Osteocyte (in vitro differentiated cells): Measurements from ENCODE around the gene CYTH2. TPM values are rescaled to one million over a fixed set of nuclear protein-coding genes. Genes with fewer than 3 reads are reported as not detected.
A peak's percentile ranks its signal among the peaks of the same experiment; 100 is the strongest.

Experiments used
- DNase-seq: peaks from one replicate; pipeline ENCODE4 v3.0.0; 2021; ENCODE audit warnings: mixed read lengths; ENCODE audit not compliant: unreplicated experiment; ENCODE audit errors: extremely low spot score
- H3K27ac Mint-ChIP-seq: one replicate; pipeline ENCODE4 v1.8.0; 2021; ENCODE audit warnings: mild to moderate bottlenecking, mixed read lengths; ENCODE audit not compliant: unreplicated experiment
- H3K27me3 Mint-ChIP-seq: one replicate; pipeline ENCODE4 v1.8.0; 2021; ENCODE audit warnings: mixed read lengths; ENCODE audit not compliant: unreplicated experiment
- H3K36me3 Mint-ChIP-seq: one replicate; pipeline ENCODE4 v1.8.0; 2021; ENCODE audit warnings: mixed read lengths; ENCODE audit not compliant: unreplicated experiment
- H3K4me1 Mint-ChIP-seq: one replicate; pipeline ENCODE4 v1.8.0; 2021; ENCODE audit warnings: mixed read lengths; ENCODE audit not compliant: unreplicated experiment
- H3K4me3 Mint-ChIP-seq: one replicate; pipeline ENCODE4 v1.8.0; 2021; ENCODE audit warnings: mild to moderate bottlenecking, moderate library complexity, mixed read lengths; ENCODE audit not compliant: unreplicated experiment
- H3K9me3 Mint-ChIP-seq: one replicate; pipeline ENCODE4 v1.8.0; 2021; ENCODE audit warnings: mixed read lengths; ENCODE audit not compliant: unreplicated experiment
- total RNA-seq: library from RNA; stranded (reverse); gene quantifications from 2 replicates; pipeline ENCODE4 v1.2.1, GENCODE V29; 2021
- TF ChIP-seq, protein P1 (sequence below): fragments of 200-600 bp; sonication (generic); IDR thresholded peaks from 2 replicates; pipeline ENCODE4 v1.5.0; 2021; ENCODE audit warnings: antibody characterized with exemption, mild to moderate bottlenecking, moderate library complexity

The CYTH2 gene
- total RNA-seq, 1 donor from 2014 or later = 107 TPM

DNA sequence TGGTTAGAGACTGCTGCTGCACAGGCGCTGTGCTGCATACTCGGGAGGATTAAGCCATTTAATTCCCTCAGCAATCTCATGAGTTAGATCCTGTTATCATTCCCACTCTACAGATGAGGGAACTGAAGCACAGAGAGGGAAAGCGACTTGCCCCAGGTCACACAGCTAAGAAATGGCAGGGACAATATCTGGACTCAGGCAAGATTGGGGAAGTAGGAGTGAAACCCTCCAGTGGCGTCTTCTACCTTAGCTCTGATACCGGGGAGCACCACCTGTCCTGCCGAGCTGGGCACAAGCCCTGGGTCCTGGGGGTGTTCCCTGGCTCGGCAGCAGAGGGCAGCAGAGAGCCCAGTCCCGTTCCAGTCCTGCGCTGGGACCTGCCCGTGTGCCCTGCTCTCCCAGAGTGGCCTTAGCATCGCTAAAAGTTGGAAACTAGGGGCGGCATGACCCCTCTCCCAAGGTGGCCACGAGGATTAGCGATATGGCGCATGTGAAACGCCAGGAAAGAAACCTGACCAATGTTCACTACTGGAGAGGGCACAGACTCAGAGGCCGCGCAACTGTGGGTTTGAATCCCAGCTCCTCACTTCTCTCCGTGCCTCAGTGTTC is 20.5 kb downstream of the CYTH2 start:
- Mint-ChIP-seq H3K27ac (no peak overlapping the region), H3K9me3 (no peaks in the 10 kb centered on the region), H3K4me1 (peaks cover 44% of the 10 kb centered on the region), H3K36me3 (no peaks in the 10 kb centered on the region), H3K4me3 (no peak overlapping the region), H3K27me3 (no peaks in the 10 kb centered on the region)
- peak; percentile 93 for DNase-seq
- TF ChIP-seq, protein P1, sequence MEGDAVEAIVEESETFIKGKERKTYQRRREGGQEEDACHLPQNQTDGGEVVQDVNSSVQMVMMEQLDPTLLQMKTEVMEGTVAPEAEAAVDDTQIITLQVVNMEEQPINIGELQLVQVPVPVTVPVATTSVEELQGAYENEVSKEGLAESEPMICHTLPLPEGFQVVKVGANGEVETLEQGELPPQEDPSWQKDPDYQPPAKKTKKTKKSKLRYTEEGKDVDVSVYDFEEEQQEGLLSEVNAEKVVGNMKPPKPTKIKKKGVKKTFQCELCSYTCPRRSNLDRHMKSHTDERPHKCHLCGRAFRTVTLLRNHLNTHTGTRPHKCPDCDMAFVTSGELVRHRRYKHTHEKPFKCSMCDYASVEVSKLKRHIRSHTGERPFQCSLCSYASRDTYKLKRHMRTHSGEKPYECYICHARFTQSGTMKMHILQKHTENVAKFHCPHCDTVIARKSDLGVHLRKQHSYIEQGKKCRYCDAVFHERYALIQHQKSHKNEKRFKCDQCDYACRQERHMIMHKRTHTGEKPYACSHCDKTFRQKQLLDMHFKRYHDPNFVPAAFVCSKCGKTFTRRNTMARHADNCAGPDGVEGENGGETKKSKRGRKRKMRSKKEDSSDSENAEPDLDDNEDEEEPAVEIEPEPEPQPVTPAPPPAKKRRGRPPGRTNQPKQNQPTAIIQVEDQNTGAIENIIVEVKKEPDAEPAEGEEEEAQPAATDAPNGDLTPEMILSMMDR = peak; percentile 96

DNA sequence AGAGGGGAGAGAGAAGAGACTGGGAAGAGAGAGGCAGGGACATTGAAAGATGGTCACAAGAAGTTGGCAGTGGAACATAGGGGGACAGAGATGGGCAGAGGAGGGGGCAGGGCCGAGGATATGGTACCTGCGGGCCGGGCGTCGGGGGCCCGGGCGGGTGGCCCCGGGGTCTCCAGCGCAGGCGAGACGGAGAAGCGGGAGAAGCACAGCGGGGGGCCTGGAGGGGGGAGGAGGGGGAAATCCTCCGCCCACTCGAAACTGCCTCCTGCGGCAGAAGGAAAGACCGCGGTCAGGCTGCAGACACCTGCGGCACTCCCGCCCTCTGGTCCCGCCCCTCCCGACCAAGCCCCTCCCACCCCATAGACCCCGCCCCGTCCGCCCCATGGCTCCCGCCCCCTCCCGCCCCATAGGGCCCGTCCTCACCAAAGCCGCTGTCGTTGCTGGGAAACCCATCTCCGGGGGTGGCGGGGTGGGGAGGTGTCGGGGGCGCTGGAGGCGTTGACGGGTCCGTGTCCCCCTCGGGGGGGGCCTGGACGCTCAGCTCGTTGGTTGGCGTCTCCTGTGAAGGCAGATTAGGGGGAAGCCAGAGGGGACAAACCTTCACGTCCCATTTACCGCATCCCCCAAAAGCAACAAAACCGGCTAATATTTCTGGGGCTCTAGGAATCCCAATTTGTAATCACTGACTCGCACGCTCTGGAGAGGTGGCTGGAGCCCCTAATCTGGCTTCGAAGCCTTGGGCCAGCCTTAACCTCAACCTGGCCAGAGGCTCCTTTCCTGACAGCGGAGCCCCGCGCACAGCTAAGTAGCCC is 22.0 kb downstream of the CYTH2 start:
- TF ChIP-seq, protein P1 = no peak
- peak overlapping the region; percentile 50 for H3K4me3 Mint-ChIP-seq
- H3K36me3 Mint-ChIP-seq = no peaks in the 10 kb centered on the region
- peak overlapping the region; percentile 31 for H3K27ac Mint-ChIP-seq
- DNase-seq = no peak
- H3K9me3 Mint-ChIP-seq = no peaks in the 10 kb centered on the region
- peaks cover 51% of the 10 kb centered on the region for H3K4me1 Mint-ChIP-seq
- H3K27me3 Mint-ChIP-seq = no peaks in the 10 kb centered on the region

DNA sequence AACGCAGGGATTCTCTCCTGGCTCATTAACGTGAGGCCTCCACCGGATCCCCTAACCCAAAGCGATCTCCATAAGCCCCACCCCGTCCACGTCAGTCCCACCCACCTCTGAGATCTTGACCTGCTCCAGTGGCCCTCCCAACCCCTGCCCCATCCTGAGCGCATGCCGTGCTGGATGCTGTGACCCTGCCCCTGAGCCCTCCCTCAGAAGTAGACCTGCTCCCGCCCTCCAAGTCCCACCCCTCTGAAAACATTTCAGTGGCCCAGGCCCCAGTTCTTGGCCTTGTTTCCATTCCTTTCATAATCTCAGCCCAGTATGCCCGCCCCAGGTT is 22.6 kb downstream of the CYTH2 start:
- H3K27me3 Mint-ChIP-seq = no peaks in the 10 kb centered on the region
- no peaks in the 10 kb centered on the region for H3K36me3 Mint-ChIP-seq
- TF ChIP-seq, protein P1 = no peak
- peaks cover 48% of the 10 kb centered on the region for H3K4me1 Mint-ChIP-seq
- no peak overlapping the region for H3K27ac Mint-ChIP-seq
- H3K9me3 Mint-ChIP-seq = no peaks in the 10 kb centered on the region
- H3K4me3 Mint-ChIP-seq = no peak overlapping the region
- no peak for DNase-seq

DNA sequence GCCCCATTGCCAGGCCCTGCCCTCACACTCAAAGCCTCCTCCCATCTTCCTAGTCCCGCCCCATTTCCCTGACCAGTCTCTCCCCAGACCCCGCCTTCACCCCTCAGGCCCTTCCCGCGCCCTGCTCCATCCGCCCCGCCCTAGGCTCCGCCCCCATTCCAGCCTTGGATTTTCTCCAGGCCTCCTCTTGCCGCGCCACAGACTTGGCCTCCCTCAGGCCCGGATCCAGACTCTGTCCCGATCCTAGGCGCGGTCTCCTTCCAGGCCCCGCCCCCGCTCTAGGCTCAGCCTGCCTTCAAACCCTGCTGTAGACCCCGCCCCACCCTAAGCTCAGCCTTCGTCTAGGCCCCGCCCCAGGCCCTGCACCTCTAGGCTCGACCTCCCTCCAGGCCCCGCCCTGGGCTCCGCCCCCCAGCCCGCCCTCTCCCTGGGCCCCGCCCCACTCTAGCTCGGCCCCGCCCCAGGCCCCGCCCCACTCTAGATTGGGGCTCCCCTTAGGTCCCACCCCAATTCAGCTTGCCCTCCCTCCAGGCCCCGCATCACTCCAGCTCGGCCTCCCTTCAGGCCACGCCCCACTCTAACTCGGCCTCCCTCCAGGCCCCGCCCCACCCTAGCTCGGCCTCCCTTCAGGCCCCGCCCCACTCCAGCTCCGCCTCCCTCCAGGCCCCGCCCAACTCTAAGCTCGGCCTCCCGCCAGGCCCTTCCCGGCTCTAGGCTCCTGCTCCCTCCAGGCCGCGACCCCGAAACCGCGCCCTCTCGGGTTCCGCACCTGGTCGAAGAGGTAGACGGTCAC is 24.0 kb downstream of the CYTH2 start:
- TF ChIP-seq, protein P1 = no peak
- DNase-seq = peak; percentile 98
- Mint-ChIP-seq H3K4me1 (peaks cover 39% of the 10 kb centered on the region), H3K36me3 (no peaks in the 10 kb centered on the region), H3K4me3 (peak overlapping the region; percentile 73), H3K27ac (peak overlapping the region; percentile 82), H3K9me3 (no peaks in the 10 kb centered on the region), H3K27me3 (no peaks in the 10 kb centered on the region)
